Neural cell (in vitro differentiated cells): ENCODE data around the gene MAP4K2. TPM values are rescaled to one million over a fixed set of nuclear protein-coding genes. Genes with fewer than 3 reads are reported as not detected.

Experiments
- H2AFZ ChIP-seq: fragments of 200-600, 300-800 bp; sonication (generic), shearing (Covaris generic); 2 replicates; pipeline ENCODE4 v1.6.0; 2014; ENCODE audit warnings: low read depth, mild to moderate bottlenecking, antibody characterized with exemption, low read length, moderate library complexity
- H3F3A ChIP-seq: fragments of 200-600 bp; shearing (Covaris generic); 2 replicates; pipeline ENCODE4 v1.6.1; 2016; ENCODE audit warnings: mild to moderate bottlenecking, moderate library complexity, mixed read lengths, antibody characterized with exemption, low read length; ENCODE audit not compliant: insufficient read depth, poor library complexity, severe bottlenecking
- H3K27ac ChIP-seq: fragments of 200-600, 300-800 bp; sonication (generic), shearing (Covaris generic); 2 replicates; pipeline ENCODE4 v1.5.1; 2014; ENCODE audit warnings: mild to moderate bottlenecking, low read length, moderate library complexity
- H3K27me3 ChIP-seq: fragments of 300-800, 200-600 bp; sonication (generic), shearing (Covaris generic); 2 replicates; pipeline ENCODE4 v1.6.0; 2014; ENCODE audit warnings: mild to moderate bottlenecking, low read depth, low read length, moderate library complexity; ENCODE audit not compliant: insufficient read depth
- H3K36me3 ChIP-seq: fragments of 300-800, 200-600 bp; sonication (generic), shearing (Covaris generic); 2 replicates; pipeline ENCODE4 v1.5.1; 2014; ENCODE audit warnings: mild to moderate bottlenecking, antibody characterized with exemption, low read length, moderate library complexity; ENCODE audit not compliant: insufficient read depth
- H3K4me2 ChIP-seq: fragments of 300-800, 200-600 bp; sonication (generic), shearing (Covaris generic); 2 replicates; pipeline ENCODE4 v1.6.0; 2014; ENCODE audit warnings: mild to moderate bottlenecking, low read length
- H3K4me3 ChIP-seq: fragments of 300-800, 200-600 bp; sonication (generic), shearing (Covaris generic); 2 replicates; pipeline ENCODE4 v1.5.1; 2014; ENCODE audit warnings: mild to moderate bottlenecking, low read length, moderate library complexity
- H3K79me2 ChIP-seq: fragments of 200-600 bp; shearing (Covaris generic); replicated peaks from 2 replicates; pipeline ENCODE4 v1.6.0; 2014; ENCODE audit warnings: mild to moderate bottlenecking, low read length, moderate library complexity; ENCODE audit not compliant: insufficient read depth
- H3K9ac ChIP-seq: fragments of 300-800, 200-600 bp; sonication (generic), shearing (Covaris generic); 2 replicates; pipeline ENCODE4 v1.6.1; 2016; ENCODE audit warnings: mild to moderate bottlenecking, low read length, mixed read lengths
- H3K9me2 ChIP-seq: fragments of 200-600 bp; shearing (Covaris generic); 2 replicates; pipeline ENCODE4 v1.6.1; 2016; ENCODE audit warnings: mild to moderate bottlenecking, low read length, mixed read lengths; ENCODE audit not compliant: insufficient read depth
- H3K9me3 ChIP-seq: fragments of 200-600, 300-800 bp; sonication (generic), shearing (Covaris generic); 2 replicates; pipeline ENCODE4 v1.6.1; 2016; ENCODE audit warnings: mild to moderate bottlenecking, mixed run types, low read length, moderate library complexity, mixed read lengths
- H4K20me1 ChIP-seq: fragments of 200-600 bp; shearing (Covaris generic); 2 replicates; pipeline ENCODE4 v1.6.1; 2016; ENCODE audit warnings: mild to moderate bottlenecking, mixed run types; ENCODE audit not compliant: insufficient read depth
- EP300 ChIP-seq: fragments of 450-650 bp; conservative IDR thresholded peaks from 2 replicates; pipeline ENCODE4 v1.6.1; 2014; ENCODE audit warnings: antibody characterized with exemption, mild to moderate bottlenecking, moderate library complexity; ENCODE audit not compliant: poor library complexity, severe bottlenecking
- EZH2 ChIP-seq: fragments of 200-600, 300-800 bp; shearing (Covaris generic), sonication (generic); IDR thresholded peaks from 2 replicates; pipeline ENCODE4 v1.6.1; 2014; ENCODE audit warnings: antibody characterized with exemption, low read length, borderline replicate concordance, mild to moderate bottlenecking; ENCODE audit not compliant: insufficient read depth, poor library complexity, severe bottlenecking
- MXI1 ChIP-seq: fragments of 450-650 bp; conservative IDR thresholded peaks from 2 replicates; pipeline ENCODE4 v1.6.1; 2014; ENCODE audit warnings: antibody characterized with exemption, mild to moderate bottlenecking; ENCODE audit not compliant: poor library complexity, severe bottlenecking
- POLR2AphosphoS5 ChIP-seq: IDR thresholded peaks from 2 replicates; pipeline ENCODE4 v1.6.1; 2012
- RAD21 ChIP-seq: fragments of 450-650 bp; conservative IDR thresholded peaks from 2 replicates; pipeline ENCODE4 v1.6.1; 2014; ENCODE audit warnings: antibody characterized with exemption, mild to moderate bottlenecking, moderate library complexity
- SMC3 ChIP-seq: fragments of 450-650 bp; conservative IDR thresholded peaks from 2 replicates; pipeline ENCODE4 v1.6.1; 2014; ENCODE audit warnings: antibody characterized with exemption, mild to moderate bottlenecking, moderate library complexity; ENCODE audit not compliant: poor library complexity
- TAF1 ChIP-seq: IDR thresholded peaks from 2 replicates; pipeline ENCODE4 v1.6.1; 2012; ENCODE audit warnings: low read depth
- polyA plus RNA-seq: library from polyadenylated mRNA; depleted of rRNA; stranded (reverse); fragments of >200 nt; gene quantifications from 2 replicates; pipeline ENCODE4 v1.2.3, GENCODE V29; 2014
- TF ChIP-seq, protein P1 (sequence below): IDR thresholded peaks from 2 replicates; pipeline ENCODE4 v1.6.1; 2012; ENCODE audit warnings: borderline replicate concordance
- TF ChIP-seq, protein P2 (sequence below): fragments of 450-650 bp; IDR thresholded peaks from 2 replicates; pipeline ENCODE4 v1.5.1; 2014; ENCODE audit warnings: antibody characterized with exemption, mild to moderate bottlenecking, moderate library complexity; ENCODE audit not compliant: poor library complexity, severe bottlenecking

The MAP4K2 gene
- polyA plus RNA-seq, 1 donor from 2014 or later = 12.4 TPM

GRCh38 chr11:64789331-64790204 lies 13.4 kb downstream of the MAP4K2 start:
- Histone ChIP-seq H3K9me2 (no peaks in the 10 kb centered on the region), H3K9ac (no peak overlapping the region), H3K79me2 (no peaks in the 10 kb centered on the region), H3K4me3 (no peak overlapping the region), H3K9me3 (no peaks in the 10 kb centered on the region), H3K27ac (no peak overlapping the region), H3K36me3 (no peaks in the 10 kb centered on the region), H4K20me1 (no peaks in the 10 kb centered on the region), H3K27me3 (no peaks in the 10 kb centered on the region), H3K4me2 (no peak overlapping the region), H2AFZ (no peak overlapping the region), H3F3A (no peaks in the 10 kb centered on the region)
- TF ChIP-seq, protein P1, sequence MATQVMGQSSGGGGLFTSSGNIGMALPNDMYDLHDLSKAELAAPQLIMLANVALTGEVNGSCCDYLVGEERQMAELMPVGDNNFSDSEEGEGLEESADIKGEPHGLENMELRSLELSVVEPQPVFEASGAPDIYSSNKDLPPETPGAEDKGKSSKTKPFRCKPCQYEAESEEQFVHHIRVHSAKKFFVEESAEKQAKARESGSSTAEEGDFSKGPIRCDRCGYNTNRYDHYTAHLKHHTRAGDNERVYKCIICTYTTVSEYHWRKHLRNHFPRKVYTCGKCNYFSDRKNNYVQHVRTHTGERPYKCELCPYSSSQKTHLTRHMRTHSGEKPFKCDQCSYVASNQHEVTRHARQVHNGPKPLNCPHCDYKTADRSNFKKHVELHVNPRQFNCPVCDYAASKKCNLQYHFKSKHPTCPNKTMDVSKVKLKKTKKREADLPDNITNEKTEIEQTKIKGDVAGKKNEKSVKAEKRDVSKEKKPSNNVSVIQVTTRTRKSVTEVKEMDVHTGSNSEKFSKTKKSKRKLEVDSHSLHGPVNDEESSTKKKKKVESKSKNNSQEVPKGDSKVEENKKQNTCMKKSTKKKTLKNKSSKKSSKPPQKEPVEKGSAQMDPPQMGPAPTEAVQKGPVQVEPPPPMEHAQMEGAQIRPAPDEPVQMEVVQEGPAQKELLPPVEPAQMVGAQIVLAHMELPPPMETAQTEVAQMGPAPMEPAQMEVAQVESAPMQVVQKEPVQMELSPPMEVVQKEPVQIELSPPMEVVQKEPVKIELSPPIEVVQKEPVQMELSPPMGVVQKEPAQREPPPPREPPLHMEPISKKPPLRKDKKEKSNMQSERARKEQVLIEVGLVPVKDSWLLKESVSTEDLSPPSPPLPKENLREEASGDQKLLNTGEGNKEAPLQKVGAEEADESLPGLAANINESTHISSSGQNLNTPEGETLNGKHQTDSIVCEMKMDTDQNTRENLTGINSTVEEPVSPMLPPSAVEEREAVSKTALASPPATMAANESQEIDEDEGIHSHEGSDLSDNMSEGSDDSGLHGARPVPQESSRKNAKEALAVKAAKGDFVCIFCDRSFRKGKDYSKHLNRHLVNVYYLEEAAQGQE = no peak
- TF ChIP-seq EZH2 (no peak), TAF1 (no peak), MXI1 (no peak)

- Histone ChIP-seq H3K4me3 (no peak overlapping the region), H4K20me1 (no peaks in the 10 kb centered on the region), H3K36me3 (no peaks in the 10 kb centered on the region), H3K4me2 (no peak overlapping the region), H3K9me3 (no peaks in the 10 kb centered on the region), H3K27ac (no peak overlapping the region), H3K27me3 (no peaks in the 10 kb centered on the region), H3K9me2 (no peaks in the 10 kb centered on the region), H3K79me2 (no peaks in the 10 kb centered on the region), H2AFZ (no peak overlapping the region), H3F3A (no peaks in the 10 kb centered on the region), H3K9ac (no peak overlapping the region)
- no peak for TF ChIP-seq EZH2
- TF ChIP-seq, protein P2, sequence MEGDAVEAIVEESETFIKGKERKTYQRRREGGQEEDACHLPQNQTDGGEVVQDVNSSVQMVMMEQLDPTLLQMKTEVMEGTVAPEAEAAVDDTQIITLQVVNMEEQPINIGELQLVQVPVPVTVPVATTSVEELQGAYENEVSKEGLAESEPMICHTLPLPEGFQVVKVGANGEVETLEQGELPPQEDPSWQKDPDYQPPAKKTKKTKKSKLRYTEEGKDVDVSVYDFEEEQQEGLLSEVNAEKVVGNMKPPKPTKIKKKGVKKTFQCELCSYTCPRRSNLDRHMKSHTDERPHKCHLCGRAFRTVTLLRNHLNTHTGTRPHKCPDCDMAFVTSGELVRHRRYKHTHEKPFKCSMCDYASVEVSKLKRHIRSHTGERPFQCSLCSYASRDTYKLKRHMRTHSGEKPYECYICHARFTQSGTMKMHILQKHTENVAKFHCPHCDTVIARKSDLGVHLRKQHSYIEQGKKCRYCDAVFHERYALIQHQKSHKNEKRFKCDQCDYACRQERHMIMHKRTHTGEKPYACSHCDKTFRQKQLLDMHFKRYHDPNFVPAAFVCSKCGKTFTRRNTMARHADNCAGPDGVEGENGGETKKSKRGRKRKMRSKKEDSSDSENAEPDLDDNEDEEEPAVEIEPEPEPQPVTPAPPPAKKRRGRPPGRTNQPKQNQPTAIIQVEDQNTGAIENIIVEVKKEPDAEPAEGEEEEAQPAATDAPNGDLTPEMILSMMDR = no peak
- TF ChIP-seq SMC3 = no peak
- no peak for TF ChIP-seq TAF1
- TF ChIP-seq RAD21 = no peak
- no peak for TF ChIP-seq EP300
- no peak for TF ChIP-seq MXI1
- TF ChIP-seq POLR2AphosphoS5 = no peak
Measured at GRCh38 chr11:64788321-64789215, 14.4 kb downstream of the MAP4K2 start.
